Measurements from ENCODE around the gene TBX6.
"Not testable (repeated sequence)": the region's sequence is repeated elsewhere in the genome, so short reads cannot be mapped to it uniquely, and the experiment has no call there.

Gene TBX6

GRCh38 chr16:30091474-30092372 lies at the start of gene TBX6:
TBX6 (minus strand) TSS chr16:30091924; CDS start chr16:30091193, 731 bp downstream.
- DNase-seq (ENCODE audit: low read depth in 2 of 2): peak; percentile 84 to 86

GRCh38 chr16:30139583-30140481 lies 48.1 kb upstream of the TBX6 start:
- DNase-seq (ENCODE audit: low read depth in 2 of 2): no peak

GRCh38 chr16:30137897-30138296 lies 46.2 kb upstream of the TBX6 start:
- DNase-seq (ENCODE audit: low read depth in 2 of 2): no peak

GRCh38 chr16:30136971-30137605 lies 45.4 kb upstream of the TBX6 start:
- no peak for DNase-seq (ENCODE audit: low read depth in 2 of 2)

GRCh38 chr16:30132591-30132990 lies 40.9 kb upstream of the TBX6 start:
- no peak for DNase-seq (ENCODE audit: low read depth in 2 of 2)

- no peak for DNase-seq (ENCODE audit: low read depth in 2 of 2)
Observed at GRCh38 chr16:30131869-30132475, 40.2 kb upstream of the TBX6 start.

GRCh38 chr16:30127993-30128392 lies 36.3 kb upstream of the TBX6 start:
- no peak for DNase-seq (ENCODE audit: low read depth in 2 of 2)

GRCh38 chr16:30125690-30126089 lies 34.0 kb upstream of the TBX6 start:
- not testable (repeated sequence) for DNase-seq (ENCODE audit: low read depth in 2 of 2)

GRCh38 chr16:30124985-30125379 lies 33.3 kb upstream of the TBX6 start:
- no peak for DNase-seq (ENCODE audit: low read depth in 2 of 2)

GRCh38 chr16:30122604-30123160 lies 31.0 kb upstream of the TBX6 start:
- no peak for DNase-seq (ENCODE audit: low read depth in 2 of 2)

- no peak for DNase-seq (ENCODE audit: low read depth in 2 of 2)
Observed at GRCh38 chr16:30121741-30122571, 30.2 kb upstream of the TBX6 start.

GRCh38 chr16:30120340-30121105 lies 28.8 kb upstream of the TBX6 start:
- no peak for DNase-seq (ENCODE audit: low read depth in 2 of 2)

GRCh38 chr16:30119428-30119827 lies 27.7 kb upstream of the TBX6 start:
- DNase-seq (ENCODE audit: low read depth in 2 of 2): no peak

- no peak for DNase-seq (ENCODE audit: low read depth in 2 of 2)
Observed at GRCh38 chr16:30117768-30118167, 26.0 kb upstream of the TBX6 start.

GRCh38 chr16:30116291-30117207 lies 24.8 kb upstream of the TBX6 start:
- DNase-seq (ENCODE audit: low read depth in 2 of 2): no peak

- no peak for DNase-seq (ENCODE audit: low read depth in 2 of 2)
Observed at GRCh38 chr16:30115238-30115637, 23.5 kb upstream of the TBX6 start.

GRCh38 chr16:30114833-30115232 lies 23.1 kb upstream of the TBX6 start:
- DNase-seq (ENCODE audit: low read depth in 2 of 2): not testable (repeated sequence)

GRCh38 chr16:30114411-30114810 lies 22.7 kb upstream of the TBX6 start:
- no peak for DNase-seq (ENCODE audit: low read depth in 2 of 2)

Measured in stimulated activated CD8-positive, alpha-beta memory T cell treated with anti-CD3 and anti-CD28 coated beads, Interleukin-15, amount 100 ng/mL, for 4 hours (primary cell).